DMS53 (cell line): ENCODE data around the gene GLYAT.
A peak's percentile ranks its signal among the peaks of the same experiment; 100 is the strongest.
"Not testable (repeated sequence)": the region's sequence is repeated elsewhere in the genome, so short reads cannot be mapped to it uniquely, and the experiment has no call there.

ENCODE experiments used
- DNase-seq: peaks from one replicate; lab custom pipeline; 2025; lab: John Stamatoyannopoulos, UW

The GLYAT gene

DNA sequence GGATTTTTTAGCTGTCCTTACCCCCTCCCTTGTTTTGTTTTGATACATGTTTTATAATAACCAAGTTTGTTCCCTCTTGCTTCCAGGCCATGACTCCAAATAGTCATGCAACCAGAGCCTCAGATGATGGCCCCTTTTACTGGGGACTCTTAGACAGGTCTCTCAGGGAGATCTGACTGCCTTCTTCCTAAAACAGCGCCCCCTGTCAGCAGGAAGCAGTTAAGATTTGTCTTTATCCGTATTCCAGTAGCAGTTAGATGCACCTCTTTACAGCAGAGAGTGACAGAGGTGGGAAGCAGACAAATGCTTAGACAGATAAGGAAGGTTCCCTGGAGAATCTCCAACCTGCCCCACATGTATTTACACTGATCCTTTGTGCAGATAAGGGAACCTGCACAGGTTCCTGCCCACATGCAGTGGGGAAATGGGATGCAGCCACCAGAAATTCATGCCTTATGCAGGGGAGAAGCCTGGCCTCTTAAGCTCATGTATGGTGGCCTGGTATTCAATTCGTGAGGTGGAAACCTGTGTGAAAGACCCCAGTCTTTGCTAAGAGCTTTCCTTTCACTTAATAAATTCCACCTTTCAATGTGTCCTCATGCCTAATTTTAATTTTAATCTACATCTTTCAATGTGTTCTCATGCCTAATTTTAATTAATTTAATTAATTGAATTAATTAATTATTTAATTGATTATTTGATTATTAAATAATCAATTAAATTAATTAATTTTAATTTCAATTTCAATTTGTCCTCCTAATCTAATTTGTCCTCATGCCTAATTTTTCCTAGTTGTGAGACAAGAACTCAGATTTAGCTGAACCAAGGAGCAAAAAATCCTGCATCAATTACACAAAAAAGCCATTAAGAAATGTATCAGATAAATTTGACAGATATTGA, 11.5 kb upstream of the GLYAT start:
- peak; percentile 16 for DNase-seq

DNA sequence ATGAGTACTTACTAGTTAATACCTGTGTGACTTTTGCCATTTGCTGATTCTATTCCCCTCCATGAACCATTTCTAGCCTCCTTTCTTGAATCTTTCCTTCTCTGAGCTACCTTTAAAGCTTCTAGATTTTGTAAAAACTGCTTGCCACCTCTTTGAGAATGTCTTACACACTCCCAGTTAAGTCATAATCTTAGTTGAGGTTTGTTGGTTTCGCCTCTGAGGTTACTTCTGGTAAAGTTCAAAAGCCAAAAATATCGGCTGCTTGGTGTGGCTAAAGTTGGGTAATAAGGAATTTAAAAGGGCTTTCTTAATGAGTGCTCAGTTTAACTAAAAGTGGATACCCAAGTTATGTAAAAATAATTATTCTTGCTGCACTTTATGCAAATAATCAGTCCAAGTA, 10.4 kb upstream of the GLYAT start:
- no peak for DNase-seq

DNA sequence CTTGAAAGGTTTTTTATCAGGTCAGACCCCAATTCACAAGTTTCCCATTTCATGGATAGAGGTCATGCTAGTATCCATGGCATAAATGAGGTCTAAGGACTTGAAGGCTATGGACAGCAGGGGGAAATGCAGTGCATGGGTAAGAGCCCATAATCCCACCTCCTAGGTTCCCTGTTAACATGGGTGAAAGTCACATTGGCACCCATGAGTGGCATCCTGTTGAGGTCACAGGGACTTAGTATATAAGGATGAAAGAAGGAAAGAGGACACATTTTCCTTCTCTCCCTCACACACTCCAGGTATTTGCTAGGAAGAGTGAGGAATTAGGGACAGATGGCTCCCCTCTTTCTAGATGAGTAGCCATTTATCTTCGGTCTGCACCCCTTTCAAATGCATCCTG, 9.4 kb upstream of the GLYAT start:
- DNase-seq: no peak

DNA sequence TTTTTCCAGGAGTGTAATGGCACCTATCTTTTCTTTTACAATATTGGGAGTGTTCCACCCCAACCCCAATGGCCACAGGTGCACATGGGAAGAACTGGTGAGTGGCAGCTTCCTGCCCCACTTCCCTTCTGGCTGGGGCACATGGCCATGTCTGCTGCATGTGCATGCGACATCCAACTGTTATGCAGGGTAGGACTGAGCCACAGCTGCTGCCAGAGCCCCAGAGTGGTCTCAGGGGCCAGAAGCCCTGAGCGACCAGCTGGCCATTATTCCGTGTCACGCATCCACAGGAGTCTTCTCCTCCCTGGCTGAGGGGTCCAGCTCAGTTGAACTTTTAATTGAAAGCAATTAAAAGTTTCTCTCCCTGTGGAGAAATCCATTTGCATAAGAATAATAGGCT, 8.7 kb upstream of the GLYAT start:
- no peak for DNase-seq

DNA sequence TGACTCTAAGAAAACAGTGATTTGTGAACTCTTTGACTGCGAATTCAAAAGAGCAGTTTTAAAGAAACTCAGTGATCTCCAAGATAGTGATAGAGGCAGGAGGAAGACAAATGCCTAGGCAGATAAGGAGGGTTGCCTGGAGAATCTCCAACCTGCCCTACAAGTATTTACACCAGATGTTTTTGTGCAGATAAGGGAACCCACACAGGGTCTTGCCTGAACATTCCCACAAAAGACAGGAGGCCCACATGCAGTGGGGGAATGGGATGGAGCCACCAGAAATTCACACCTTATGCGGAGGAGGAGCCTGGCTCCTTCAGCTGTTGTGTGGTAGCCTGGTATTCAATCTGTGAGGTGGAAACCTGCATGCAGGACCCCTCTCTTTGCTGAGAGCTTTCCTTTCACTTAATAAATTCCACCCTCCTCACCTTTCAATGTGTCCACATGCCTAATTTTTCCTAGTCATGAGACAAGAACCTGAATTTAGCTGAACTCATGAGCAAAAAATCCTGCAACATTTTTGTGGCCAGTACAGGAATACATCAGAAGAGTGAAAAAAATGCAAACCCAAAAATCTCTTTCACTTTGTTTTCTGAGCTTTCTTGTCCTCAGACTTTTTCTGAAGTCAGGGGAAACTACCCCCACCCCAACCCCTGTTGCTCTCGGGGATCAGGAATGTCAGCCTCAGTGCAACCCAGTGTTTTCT, 8.1 kb upstream of the GLYAT start:
- DNase-seq: no peak

DNA sequence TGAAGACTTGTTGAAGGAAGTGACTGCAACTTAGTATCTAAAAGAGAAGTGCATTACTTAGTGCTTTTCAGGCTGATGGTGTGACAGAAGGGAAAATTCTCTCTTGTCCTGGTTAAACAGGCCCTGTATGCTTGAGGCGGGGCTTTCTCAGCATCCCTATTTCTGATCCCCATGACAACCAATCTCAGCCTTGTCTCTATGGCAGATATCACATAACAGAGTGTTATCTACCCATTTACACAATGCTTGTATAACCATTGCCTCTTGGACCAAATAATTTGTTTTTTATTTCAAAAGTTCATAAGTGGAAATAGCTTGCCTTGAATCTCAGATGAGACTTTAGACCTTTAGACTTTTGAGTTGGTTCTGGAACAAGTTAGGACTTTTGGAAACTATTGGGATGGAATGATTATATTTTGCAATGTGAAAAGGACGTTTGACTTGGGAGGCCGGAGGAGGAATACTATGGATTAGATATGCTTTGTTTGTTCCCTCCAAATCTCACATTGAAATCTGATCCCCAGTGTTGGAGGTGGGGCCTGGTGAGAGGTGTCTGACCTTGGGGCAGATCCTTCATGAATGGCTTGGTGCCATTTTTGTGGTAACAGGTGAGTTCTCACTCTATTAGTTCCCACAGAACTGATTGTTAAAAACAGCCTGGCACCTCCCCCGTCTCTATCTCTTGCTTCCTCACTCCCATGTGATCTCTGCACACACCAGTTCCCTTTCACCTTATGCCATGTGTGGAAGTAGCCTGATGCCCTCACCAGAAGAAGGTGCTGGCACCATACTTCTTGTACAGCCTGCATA, 3.1 kb upstream of the GLYAT start:
- DNase-seq: peak; percentile 1

DNA sequence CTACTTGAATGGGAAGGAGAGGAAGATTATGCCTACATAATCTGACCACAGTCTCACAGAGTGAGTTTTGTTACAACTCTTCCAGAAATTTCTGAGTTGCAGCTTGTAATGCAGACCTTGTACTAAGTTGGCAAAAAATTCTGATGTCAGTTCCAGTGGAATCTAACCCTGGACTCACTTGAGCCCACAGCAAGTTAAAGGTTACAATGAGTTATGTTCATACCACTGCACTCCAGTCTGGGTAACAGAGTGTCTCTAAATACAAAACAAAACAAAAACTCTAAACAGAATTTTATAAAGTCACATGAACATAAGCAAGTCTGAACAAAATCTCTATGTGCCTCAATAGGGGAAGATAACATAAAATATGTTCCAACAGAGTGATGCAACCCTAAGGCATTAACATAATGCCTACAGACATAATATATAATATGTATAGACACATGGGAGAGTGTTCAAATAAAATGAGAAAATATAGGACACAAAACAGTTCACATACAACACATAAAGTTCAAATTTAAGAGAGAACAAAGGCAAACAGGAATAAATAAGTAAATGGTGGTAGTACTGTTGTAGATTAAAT, 1.1 kb downstream of the GLYAT start:
- DNase-seq: no peak

DNA sequence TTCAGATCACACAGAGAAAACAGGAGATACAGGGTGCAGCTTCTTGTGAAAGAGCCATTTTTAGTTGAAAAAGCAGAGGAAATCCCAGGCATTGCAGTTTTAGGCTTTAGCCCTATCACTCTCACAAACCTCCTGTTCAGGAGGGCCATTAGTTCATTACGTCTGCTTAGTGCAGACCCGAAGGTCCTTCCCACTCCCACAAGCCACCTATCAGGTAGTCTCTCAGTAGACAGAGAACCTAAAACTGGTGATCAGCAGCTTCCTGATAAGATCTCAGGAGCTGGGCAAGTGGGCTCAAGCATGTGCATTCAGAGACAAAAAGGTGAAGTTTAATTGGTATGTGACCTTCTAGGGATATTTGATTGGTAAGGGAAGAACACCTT, 4.3 kb downstream of the GLYAT start:
- no peak for DNase-seq

DNA sequence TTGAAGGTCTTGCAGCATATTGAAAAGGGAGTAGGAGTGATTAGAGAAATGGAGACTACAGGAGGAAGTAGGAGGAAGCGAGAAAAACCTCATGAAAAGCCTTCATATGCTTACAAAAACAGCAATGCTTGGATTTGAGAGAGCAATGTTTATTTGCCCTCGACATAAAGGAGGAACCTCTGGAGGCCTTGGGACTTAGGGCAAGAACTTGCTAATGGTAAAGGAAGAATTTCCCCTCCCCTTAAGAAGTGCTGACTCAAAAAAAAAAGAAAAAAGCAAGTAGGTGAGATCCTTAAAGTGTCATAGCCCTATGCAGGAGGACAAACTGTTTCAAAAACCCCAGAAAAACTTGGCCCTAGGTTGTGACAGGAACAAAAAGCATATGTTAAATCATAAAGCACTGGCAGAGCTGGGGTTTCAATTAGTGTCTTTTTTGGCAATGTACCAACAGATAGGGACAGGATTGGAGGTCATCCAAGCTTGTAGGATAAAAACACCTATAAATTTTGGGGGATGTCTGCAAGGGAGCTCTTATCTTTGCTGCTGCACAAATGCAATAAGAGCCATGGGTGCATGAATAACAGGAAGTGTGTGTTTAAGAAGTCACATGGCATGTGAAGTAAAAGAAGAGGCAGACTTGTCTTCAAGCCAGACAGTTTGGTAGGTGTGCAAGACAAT, 4.9 kb downstream of the GLYAT start:
- DNase-seq: no peak

DNA sequence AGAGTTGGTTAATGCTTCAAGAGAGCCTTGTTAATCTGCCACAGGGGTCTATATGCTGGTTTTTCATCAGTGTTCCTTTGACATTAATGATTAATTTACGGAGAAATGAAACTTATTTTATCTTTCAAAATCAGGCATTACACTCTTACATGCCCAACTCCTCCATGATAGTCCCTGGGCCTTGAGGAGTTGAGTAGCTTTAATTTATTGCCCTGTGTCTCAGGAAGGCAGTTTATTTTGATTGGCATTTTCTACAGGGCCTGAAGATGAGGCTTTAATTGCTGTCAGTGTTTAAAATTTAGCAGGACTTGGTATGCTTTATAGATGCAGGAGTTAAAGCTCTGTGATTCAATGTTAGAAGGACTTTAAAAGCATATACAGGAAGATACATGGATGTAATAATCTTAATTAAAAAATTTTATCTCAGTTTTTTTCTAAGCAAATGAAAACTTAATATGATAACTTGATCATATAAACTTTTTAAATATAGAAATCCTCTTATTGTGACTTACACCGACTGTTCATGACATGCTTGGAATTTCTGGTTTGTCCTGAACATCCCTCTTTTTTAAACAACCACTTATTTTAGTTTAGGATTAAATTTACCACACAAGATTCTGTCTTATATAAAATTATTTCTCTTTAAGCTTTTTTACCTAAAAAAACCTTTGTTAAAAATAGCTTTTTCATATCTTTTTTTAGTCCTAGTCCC, 12.2 kb downstream of the GLYAT start:
- peak; percentile 2 for DNase-seq

DNA sequence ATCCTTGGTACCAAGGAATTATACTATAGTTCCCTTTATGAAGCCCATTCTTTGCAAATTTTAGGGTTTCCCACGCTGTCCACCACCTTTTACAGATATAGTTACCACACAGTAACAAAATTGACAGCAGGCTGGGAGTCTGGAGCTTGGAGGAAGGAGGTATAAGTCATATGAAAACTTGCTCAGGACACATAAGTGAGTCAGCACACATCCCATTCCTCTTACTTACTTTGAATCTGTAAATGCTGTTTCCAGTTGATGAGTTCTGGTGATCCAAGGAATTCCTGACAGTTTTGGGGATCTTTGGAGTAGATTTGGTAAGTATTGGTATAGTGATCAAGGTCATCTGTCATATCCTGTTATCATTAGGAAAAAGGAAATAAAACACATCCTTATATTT, 19.2 kb downstream of the GLYAT start:
- no peak for DNase-seq

DNA sequence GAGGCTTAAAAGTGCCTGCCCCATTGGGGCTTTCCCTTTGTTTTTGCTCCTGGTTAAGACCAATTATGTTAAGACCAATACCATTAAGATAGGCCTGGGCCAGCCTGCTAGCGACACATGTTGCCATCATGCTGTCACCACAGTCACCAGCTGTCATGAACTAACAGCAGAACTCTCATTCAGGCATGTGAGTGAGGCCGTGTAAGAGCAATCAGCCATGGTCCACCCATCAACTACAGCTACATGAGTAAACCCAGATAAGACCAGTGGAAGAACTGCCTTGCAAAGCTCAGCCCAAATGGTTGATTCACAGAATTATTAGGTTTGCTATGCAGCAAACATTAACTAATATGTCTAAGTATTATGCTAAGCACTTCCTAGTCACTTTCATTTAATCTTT, 19.9 kb downstream of the GLYAT start:
- DNase-seq: no peak

DNA sequence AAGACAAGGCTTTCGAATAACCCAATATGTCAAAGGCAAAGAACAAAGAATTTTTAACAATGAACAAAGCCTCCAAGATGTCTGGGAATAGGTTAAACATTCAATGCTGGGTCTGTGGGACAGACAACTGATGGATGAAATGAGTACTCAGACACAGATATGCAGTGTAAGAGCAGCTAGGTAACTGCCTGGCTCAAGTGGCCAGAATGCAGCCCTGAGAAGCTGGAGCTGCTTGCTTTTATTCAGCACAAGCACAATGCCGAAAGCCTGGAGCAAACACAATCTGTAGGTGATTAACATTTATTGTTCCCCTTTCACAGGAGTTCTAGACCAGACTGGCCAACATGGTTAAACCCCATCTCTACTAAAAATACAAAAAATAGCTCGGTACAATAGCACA, 24.0 kb downstream of the GLYAT start:
- peak; percentile 1 for DNase-seq

DNA sequence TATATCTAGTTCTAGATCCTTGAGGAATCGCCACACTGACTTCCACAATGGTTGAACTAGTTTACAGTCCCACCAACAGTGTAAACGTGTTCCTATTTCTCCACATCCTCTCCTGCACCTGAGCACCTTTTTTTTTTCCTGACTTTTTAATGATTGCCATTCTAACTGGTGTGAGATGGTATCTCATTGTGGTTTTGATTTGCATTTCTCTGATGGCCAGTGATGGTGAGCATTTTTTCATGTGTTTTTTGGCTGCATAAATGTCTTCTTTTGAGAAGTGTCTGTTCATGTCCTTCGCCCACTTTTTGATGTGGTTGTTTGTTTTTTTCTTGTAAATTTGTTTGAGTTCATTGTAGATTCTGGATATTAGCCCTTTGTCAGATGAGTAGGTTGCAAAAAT, 34.9 kb downstream of the GLYAT start:
- not testable (repeated sequence) for DNase-seq

DNA sequence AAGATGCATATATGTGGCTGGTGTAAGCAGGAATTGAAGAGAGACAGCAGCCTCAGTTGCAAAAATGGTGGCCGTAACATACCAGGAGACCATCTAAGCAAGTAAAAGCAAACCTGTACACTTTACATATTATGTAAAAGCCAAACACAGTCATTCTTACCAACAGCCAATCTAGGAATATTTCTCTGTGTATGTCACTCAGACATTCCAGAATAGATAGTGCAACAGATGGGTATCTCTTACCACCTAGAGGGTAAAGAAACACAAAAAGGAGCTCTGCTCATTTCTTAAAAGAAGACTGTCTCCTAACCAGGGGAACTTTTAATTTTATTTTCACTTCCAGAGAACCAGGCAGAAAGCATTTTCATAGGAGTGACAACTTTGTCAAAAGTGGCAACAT, 38.7 kb downstream of the GLYAT start:
- DNase-seq: no peak

DNA sequence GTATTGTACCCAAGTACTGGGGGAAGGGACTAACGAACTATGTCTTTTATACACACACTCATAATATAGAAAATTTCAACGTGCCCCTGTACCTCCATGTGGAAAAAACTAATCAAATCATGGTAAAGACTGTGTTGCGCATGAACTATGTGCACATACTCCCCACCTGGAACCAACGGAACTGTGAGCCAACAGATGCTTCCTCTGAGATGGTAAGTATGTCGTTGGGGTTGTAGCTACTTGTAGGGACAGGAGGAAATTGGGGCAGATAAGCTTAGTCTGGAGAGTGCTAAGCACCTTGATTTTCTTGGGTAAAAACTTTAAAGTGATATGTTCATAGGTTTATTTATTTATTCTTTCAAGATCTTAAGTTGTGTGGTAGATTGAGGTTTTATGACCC, 40.1 kb downstream of the GLYAT start:
- DNase-seq: no peak

DNA sequence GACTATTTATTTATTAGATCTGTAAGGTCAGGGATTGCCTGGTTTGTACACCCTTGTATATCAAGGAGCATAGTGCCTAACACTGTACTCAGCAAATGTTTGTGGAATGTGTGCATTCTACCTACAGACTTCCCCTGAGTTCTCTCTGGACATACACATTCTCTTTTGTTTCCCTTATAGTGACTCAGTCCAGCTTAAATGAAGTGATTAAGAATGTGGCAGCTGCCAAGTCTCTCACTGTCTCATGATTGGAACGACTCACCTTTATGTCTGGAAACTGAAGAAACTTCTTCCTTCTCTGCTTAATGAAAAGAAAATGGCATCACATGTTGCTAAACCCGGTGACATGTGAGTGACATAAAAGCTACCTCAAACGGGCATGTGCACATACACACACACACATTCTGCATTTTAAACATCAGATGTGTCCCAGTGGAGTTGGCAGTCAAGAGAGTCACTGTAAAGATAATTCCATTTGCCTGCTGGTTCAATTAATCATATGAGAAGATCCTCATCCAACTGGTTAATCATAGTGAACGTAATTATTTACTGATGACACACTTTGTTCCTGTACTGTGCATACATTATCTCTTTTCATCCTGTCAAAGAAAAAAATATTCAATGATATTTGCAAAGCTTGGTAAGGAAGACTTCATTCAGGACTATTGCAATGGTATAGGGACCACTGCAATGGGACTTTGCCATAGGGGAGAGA, 42.8 kb downstream of the GLYAT start:
- no peak for DNase-seq

DNA sequence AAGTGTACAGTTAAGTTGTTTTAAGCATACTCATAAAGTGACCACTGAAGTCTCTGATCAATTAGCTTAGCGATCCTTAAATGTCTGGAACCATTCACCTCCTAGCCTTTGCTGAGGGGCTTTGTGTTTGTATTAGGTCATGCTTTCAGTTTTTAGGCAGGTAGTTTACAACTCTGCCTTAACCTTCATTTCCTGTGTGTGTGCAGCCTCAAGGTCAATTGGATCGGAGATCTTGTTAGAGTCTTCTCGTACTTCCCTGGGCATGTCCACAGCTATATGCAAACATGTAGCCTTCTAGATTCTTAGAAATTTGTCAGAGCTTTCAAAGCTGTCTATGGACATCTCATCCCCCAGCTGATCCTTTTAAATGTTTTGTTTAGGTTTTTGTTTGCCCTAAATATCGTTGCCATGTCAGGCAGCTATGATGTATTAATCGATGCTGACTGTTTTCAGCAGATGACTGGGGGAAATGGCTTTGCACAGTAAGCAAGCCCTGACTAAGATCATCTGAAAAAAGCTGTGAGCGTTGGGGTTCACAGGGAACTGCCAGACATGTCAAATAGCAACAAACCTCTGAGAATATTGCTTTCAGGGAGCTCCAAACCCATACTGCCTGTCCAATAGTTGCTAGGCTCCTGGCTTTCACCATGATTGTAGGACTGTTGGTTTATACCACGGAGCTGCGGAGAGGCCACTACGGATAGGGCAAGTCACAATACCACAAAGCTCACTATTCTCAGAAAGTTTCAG, 45.6 kb downstream of the GLYAT start:
- DNase-seq: no peak

DNA sequence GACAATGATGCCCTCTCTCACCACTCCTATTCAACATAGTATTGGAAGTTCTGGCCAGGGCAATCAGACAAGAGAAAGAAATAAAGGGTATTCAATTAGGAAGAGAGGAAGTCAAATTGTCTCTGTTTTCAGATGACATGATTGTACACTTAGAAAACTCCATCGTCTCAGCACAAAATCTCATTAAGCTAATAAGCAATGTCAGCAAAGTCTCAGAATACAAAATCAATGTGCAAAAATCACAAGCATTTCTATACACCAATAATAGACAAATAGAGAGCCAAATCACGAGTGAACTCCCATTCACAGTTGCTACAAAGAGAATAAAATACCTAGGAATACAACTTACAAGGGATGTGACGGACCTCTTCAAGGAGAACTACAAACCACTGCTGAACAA, 49.1 kb downstream of the GLYAT start:
- DNase-seq: not testable (repeated sequence)

DNA sequence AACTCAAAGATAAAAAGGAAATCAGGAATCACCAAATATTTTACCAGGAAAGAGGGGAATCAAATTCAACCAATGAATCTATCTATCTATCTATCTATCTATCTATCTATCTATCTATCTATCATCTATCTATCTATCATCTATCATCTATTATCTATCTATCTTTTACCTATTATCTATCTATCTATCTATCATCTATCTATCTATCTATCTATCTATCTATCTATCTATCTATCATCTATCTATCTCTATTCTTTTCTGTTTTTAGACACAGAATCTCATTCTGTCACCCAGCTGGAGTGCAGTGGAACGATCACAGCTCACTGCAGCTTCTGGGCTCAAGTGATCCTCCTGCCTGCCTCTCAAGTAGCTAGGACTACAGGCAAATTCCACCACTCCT, 54.2 kb downstream of the GLYAT start:
- DNase-seq: not testable (repeated sequence)
